Nasal cavity respiratory epithelium epithelial cell of viscerocranial mucosa (primary cell): ENCODE measurements around the gene UBE2S. TPM values are rescaled to one million over a fixed set of nuclear protein-coding genes. Genes with fewer than 3 reads are reported as not detected.

Source experiments
- total RNA-seq: library from RNA; depleted of rRNA; stranded (reverse); fragments of >200 nt; gene quantifications from 2 replicates; pipeline ENCODE4 v1.2.3, GENCODE V29; 2014

The UBE2S gene
- 26.8 and 37.9 TPM in 2 replicates for total RNA-seq

DNA sequence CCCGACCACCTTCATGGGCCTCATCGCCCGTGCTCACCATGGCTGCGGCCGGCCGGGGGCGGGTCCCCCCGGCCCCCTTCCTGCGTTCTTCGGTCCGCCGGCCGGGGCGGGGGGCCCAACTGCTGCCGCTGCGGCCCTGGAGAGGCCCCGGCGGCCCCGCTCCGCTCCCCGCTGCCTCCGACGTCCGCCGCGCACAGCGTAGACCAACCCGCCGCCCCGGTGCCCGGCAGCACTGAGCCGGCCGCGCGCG, at the start of gene UBE2S:
UBE2S (minus strand) TSS at position 239 of the 250 bp plus-strand sequence; CDS start at position 40, 199 bp downstream.

DNA sequence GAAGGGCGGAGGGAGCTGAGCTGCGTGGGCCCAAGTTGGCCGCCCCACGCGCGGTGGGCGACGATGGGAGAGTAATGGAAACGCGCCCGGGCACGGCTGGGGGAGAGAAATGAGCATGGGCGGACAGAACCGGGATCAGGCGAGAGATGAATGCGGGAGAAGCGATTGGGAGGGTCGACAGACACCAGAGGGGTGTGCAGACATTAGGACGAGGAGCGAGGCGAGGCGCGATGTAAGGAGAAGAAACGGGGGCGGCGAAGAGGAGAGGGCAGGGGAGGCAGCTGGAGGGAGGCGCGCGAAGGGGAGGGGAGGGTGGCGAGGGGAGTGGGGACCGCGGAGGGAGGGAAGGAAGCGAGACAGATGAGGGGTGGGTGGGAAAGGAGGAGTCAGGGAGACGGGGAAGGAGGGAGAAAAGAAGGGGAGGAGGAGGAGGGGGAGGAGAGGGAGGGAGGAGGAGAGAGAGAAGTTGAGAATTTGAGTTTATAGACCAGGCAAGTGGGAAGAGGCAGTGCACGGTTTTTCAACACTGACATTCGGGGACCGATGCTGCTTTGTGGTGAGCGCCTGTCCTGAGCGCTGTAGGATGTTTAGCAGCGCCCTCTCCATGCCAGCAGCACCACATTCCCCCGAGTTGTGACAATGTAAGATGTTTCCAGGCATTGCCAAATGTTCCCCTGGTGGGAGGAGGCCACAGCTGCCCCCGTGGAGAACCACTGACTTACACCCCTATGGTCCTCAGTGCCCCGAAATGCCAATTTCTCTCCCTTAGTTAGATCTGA, 35.6 kb upstream of the UBE2S start, which contains the start of gene SHISA7:
SHISA7 (minus strand) TSS at position 256 of the 779 bp plus-strand sequence. CDS start 437 bp downstream, outside the sequence.

DNA sequence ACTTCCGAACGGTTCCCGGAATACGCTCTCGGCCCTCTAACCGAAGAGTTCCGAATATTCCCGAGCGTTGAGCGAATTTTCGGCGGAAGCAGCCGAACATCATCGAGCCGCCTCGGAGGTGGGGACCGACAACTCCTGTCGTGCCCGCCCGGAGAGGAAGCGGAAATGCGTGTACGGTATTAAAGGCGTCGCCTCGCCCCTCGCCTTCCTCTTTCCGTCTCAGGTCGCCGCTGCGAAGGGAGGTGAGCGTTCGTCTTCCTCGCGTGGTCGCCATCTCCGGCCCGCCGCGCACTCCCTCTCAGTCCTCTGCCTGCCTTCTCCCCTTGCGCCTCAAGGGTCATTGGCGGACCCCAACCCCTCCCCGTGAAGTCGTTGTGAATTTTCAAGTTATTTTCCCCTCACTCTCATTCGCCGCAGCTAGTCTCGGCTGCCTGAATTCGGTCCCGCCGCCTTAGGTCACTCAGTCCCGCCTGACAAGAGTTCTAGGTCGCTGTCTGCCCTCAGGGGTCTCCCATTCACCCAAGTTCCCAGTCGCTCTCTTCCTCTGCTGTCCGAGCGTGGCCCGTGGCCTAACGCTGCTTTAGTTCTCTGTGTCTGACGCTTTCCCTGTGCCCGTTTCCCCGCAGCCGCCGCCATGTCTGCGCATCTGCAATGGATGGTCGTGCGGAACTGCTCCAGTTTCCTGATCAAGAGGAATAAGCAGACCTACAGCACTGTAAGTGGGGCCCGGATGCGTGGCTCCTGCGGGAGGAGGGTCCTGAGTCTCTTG, 21.7 kb downstream of the UBE2S start, which contains the start of gene RPL28:
RPL28 (plus strand) TSS at position 209 of the 769 bp plus-strand sequence; CDS start at position 635, 426 bp downstream.

DNA sequence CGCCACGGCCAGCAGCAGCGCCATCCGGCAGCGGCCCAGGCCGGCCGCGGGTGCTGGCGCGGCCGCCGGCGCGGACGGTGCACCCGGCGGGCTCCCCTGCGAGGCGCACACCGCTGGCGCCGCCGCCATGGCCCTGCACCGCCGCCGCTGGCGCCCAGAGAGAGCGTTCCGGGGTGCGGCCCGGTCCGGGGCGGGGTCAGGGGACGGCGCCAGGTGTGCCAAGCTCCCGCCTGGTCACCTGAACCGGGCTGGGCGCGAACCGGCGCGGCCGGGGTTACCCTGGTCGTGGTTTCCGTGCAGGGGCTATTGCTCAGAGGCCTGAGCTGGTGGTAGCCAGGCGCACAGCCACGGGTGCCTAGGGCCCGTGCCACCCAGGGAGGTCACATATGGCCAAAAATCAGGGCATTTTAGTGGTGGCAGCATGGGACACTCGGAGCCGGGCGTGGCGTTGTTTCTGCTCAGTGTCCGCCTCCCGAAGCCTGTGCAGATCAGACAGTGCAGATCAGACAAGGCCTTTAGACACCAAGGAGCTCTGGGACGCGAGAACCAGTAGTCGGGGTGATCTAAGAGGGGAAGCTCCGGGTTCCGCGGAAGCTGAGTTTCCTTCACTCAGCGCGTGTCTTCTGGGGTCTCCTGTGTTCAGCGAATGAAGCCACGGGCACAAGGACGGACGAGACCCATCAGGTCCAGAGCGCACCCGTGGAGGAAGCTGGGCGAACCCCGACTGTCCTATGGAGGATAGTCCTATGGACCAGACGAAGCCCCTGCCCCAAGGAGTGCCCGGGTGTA, 23.3 kb downstream of the UBE2S start, which contains the start of gene TMEM238:
TMEM238 (minus strand) TSS at position 162 of the 789 bp plus-strand sequence; CDS start at position 129, 33 bp downstream.

DNA sequence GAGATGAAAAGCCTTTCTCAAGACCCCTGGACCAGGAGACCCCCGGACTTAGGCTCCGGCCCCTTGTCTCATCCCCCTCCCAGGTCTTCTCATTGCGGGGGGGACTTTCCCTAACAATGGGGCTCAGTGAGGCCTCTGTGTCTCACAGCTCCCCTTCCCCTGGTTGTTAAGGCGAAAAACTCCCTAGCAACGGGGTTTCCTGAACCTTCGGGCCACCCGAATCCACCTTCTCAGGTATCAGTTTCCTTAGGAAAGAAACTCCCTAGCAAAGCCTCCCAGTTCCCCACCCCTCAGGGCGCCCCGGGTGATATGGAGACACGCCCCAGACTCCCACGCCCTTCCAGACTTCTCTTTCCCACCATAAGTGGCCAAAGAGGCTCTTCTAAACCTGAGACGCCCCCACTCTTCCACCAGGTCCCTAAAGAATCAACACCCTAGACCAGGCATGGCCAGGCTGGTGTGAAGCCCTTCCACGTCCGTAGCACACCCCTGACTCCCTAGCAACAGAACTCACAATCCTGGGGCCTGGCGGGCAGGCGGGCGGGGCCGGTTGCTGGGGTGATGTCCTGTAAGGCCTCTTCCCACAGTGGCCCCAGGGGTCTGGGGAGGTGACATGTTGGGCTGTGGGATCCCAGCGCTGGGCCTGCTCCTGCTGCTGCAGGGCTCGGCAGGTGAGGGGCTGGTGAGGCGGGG, 31.2 kb downstream of the UBE2S start, which contains the start of gene TMEM190:
TMEM190 (plus strand) TSS at position 586 of the 693 bp plus-strand sequence; CDS start at position 614, 28 bp downstream.

DNA sequence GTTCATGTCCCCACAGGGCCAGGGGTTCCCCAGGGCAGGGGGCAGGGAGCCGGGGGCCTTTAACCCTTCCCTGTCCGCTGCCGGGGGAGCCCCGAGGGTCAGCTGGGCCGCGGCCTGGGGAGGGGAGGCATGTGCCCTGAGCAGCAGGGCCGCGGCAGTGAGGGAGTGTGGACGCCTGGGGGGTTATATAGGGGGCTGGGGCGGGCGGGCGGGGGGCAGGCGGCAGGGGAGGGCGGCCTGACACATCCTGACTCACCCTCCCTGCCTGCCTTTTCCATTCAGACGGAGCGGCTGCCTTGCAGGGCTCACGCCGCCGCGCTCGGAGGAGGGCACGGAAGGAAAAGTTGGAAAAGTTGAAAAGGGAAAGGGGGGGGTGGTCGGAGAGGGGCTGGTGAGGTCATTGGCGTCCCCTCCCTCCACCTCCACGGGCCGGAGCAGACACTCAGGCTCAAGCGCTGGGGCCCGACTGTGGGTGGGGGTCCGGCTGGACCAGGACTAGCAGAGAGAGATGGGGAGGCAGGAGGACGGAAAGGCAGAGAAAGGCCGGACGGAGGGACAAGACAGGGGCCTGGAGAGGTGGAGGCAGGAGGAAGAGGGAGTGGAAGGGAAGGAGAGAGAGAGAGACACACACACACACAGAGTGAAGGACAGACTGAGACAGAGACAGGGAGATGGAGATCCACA, 37.1 kb downstream of the UBE2S start, which contains the start of gene IL11:
IL11 (minus strand) TSS at position 159 of the 684 bp plus-strand sequence; CDS start at position 6, 153 bp downstream.

DNA sequence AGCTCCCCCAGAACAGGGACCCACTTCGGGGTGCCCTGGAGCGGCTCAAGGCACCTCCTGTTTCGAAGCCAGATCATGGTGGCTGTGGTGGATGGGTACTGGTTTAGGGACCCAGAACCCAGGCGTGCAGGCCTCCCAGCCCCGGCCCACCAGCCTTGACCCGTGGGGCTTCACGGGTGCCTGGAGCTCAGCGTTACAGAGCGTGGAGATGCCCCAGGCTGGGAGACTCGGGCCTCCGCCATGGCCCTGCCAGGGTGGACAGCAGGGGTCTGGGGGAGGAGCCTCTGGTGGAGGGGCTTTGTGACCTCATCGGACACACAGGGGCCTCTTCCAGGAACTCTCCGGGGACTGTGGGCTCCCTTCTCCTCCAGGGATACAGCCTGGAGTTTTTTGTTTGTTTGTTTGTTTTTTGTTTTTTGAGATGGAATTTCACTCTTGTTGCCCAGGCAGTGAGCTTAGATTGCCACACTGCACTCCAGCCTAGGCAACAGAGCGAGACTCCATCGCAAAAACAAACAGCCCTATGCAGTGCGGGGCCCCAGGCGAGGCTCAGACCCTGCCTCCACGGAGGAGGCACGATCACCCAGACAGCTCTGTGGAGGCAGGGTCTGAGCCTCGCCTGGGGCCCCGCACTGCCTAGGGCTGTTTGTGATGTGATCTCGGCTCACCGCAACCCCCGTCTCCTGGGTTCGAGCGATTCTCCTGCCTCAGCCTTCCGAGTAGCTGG, 44.4 kb downstream of the UBE2S start, which contains the start of gene GARIN5B:
GARIN5B (minus strand) TSS at position 271 of the 727 bp plus-strand sequence; CDS start at position 77, 194 bp downstream.

DNA sequence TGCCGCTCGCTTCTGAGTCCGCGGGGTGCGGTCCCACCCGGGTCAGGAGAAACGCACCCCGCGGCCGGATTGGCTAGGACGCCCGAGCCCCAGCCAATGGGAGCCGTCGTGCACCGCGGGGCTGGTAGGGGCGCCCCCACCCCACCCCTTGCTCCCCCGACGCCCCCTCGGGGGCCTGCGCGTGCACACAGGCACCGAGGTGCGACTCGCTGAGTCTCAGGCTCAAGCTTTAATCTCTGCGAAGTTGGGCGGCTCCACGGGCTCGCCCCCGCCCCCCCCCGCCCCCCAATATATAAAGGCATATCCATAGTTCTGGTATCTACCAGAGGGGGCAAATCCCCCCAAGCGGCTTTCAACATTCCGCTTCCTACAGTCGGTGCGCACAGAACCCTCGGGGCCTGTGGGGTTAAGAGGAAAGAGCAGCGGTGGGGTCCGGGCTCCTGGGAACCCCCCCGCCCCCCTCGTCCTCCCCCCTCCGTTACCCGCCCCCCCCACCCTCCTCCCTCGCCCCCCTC, 52.8 kb downstream of the UBE2S start, which contains the start of gene COX6B2:
COX6B2 (minus strand) TSS at position 22 of the 515 bp plus-strand sequence. CDS start 198 bp downstream, outside the sequence.

Other genes with a start within 250 kb of the UBE2S start
- gene DNAAF3, start 241.2 kb downstream of the UBE2S start, total RNA-seq: 0.34 and 0.43 TPM in 2 replicates
- gene SYT5, start 227.5 kb downstream of the UBE2S start, total RNA-seq: not detected in 2 replicates
- gene PTPRH, start 198.3 kb downstream of the UBE2S start, total RNA-seq: 0.68 and 1.00 TPM in 2 replicates
- gene TMEM86B, start 179.0 kb downstream of the UBE2S start, total RNA-seq: 0.68 and 2.0 TPM in 2 replicates
- gene PPP6R1, start 148.8 kb downstream of the UBE2S start, total RNA-seq: 24.9 and 64.2 TPM in 2 replicates
- 32.8 and 33.6 TPM in 2 replicates for gene HSPBP1, start 127.7 kb downstream of the UBE2S start, total RNA-seq
- 0.34 and 0.43 TPM in 2 replicates for gene BRSK1, start 123.8 kb downstream of the UBE2S start, total RNA-seq
- gene TMEM150B, start 82.4 kb downstream of the UBE2S start, total RNA-seq: not detected in 2 replicates
- 6.1 and 6.2 TPM in 2 replicates for gene KMT5C, start 67.9 kb downstream of the UBE2S start, total RNA-seq
- gene COX6B2, start 53.1 kb downstream of the UBE2S start, total RNA-seq: 0.34 and 0.43 TPM in 2 replicates
- gene GARIN5B, start 44.5 kb downstream of the UBE2S start, total RNA-seq: not detected in 2 replicates
- gene IL11, start 37.3 kb downstream of the UBE2S start, total RNA-seq: 0.34 and 1.6 TPM in 2 replicates
- not detected in 2 replicates for gene TMEM190, start 31.0 kb downstream of the UBE2S start, total RNA-seq
- gene TMEM238, start 23.5 kb downstream of the UBE2S start, total RNA-seq: 2.3 and 4.4 TPM in 2 replicates
- gene RPL28, start 21.9 kb downstream of the UBE2S start, total RNA-seq: 216 and 276 TPM in 2 replicates
- gene SHISA7, start 35.5 kb upstream of the UBE2S start, total RNA-seq: not detected in 2 replicates
- gene ISOC2, start 53.9 kb upstream of the UBE2S start, total RNA-seq: 34.8 and 39.6 TPM in 2 replicates
- not detected in 2 replicates for gene C19orf85, start 57.0 kb upstream of the UBE2S start, total RNA-seq
- 1.4 and 4.4 TPM in 2 replicates for gene ZNF628, start 68.8 kb upstream of the UBE2S start, total RNA-seq
- gene NAT14, start 77.4 kb upstream of the UBE2S start, total RNA-seq: 2.1 and 2.7 TPM in 2 replicates
- 0.36 TPM in 1 of 2 replicates, not detected in the other for gene SSC5D, start 80.6 kb upstream of the UBE2S start, total RNA-seq
- gene SBK2, start 129.3 kb upstream of the UBE2S start, total RNA-seq: not detected in 2 replicates
- gene SBK3, start 137.8 kb upstream of the UBE2S start, total RNA-seq: not detected in 2 replicates
- 2.4 and 6.7 TPM in 2 replicates for gene ZNF579, start 173.1 kb upstream of the UBE2S start, total RNA-seq
- 4.8 and 5.4 TPM in 2 replicates for gene FIZ1, start 191.7 kb upstream of the UBE2S start, total RNA-seq
- 14.8 and 16.1 TPM in 2 replicates for gene ZNF524, start 192.5 kb upstream of the UBE2S start, total RNA-seq
- 0.68 and 4.1 TPM in 2 replicates for gene ZNF865, start 197.9 kb upstream of the UBE2S start, total RNA-seq
- gene ZNF784, start 216.8 kb upstream of the UBE2S start, total RNA-seq: 4.1 and 5.1 TPM in 2 replicates
- gene ZNF580, start 233.2 kb upstream of the UBE2S start, total RNA-seq: 3.1 and 4.6 TPM in 2 replicates
- gene ZNF581, start 235.9 kb upstream of the UBE2S start, total RNA-seq: 14.4 and 16.8 TPM in 2 replicates
- 3.1 and 6.5 TPM in 2 replicates for gene CCDC106, start 240.4 kb upstream of the UBE2S start, total RNA-seq
- gene U2AF2, start 247.2 kb upstream of the UBE2S start, total RNA-seq: 121 and 156 TPM in 2 replicates